Mesothelial cell of epicardium (in vitro differentiated cells): ENCODE measurements around the gene PANK1. TPM values are rescaled to one million over a fixed set of nuclear protein-coding genes. Genes with fewer than 3 reads are reported as not detected.

Experiments
- DNase-seq, 2 experiments: peaks; one replicate each; pipeline ENCODE4 v3.0.0; 2021; ENCODE audit warnings: low spot score in 2 of 2; ENCODE audit not compliant: unreplicated experiment in 2 of 2
- H3K27ac Mint-ChIP-seq: 2 replicates; pipeline ENCODE4 v1.8.0; 2021; ENCODE audit warnings: mixed read lengths
- H3K27me3 Mint-ChIP-seq: 2 replicates; pipeline ENCODE4 v1.8.0; 2021; ENCODE audit warnings: low read depth, mixed read lengths
- H3K36me3 Mint-ChIP-seq: 2 replicates; pipeline ENCODE4 v1.8.0; 2021; ENCODE audit warnings: mixed read lengths
- H3K4me1 Mint-ChIP-seq: 2 replicates; pipeline ENCODE4 v1.8.0; 2021; ENCODE audit warnings: mixed read lengths
- H3K4me3 Mint-ChIP-seq: 2 replicates; pipeline ENCODE4 v1.8.0; 2021; ENCODE audit warnings: mild to moderate bottlenecking, moderate library complexity, mixed read lengths
- H3K9me3 Mint-ChIP-seq: 2 replicates; pipeline ENCODE4 v1.8.0; 2021; ENCODE audit warnings: mixed read lengths
- total RNA-seq: library from RNA; stranded (reverse); gene quantifications from 3 replicates; pipeline ENCODE4 v1.2.1, GENCODE V29; 2021
- TF ChIP-seq, protein P1 (sequence below): fragments of 200-600 bp; sonication (generic); IDR thresholded peaks from one replicate; pipeline ENCODE4 v1.5.0; 2021; ENCODE audit warnings: antibody characterized with exemption; ENCODE audit not compliant: unreplicated experiment

PANK1 gene
- total RNA-seq, 1 donor from 2014 or later: 27.2 TPM

DNA sequence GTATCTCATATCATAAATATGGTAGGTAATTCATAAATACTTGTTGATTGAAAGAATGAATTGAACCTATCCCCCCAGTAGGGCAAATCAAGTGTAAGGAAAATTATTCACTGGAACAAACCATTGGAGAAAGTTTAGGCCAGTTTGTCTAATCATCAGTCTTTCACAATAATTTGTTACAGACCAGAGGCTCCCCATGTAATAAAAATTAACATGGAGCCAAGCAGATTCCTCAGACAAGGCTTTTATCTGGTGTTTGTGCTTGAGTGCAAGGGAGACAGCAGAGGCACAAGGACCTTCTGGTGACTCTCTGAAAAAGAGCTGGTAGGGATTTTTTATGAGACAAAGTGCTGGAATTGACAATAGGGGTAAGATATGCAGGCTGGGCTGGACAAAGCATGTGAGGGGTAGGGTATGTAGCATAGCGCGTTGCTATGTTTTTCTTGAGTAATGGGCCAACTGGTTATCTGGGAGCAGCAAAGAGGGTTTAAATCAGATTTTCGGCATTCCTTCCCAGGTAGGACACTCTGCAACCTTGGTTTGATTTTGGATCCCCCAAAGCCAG, 7.8 kb upstream of the PANK1 start:
- Mint-ChIP-seq H3K9me3 (peaks cover 29% of the 10 kb centered on the region), H3K4me3 (no peak overlapping the region), H3K27ac (no peak overlapping the region), H3K36me3 (peaks cover 4% of the 10 kb centered on the region), H3K4me1 (peaks cover 12% of the 10 kb centered on the region), H3K27me3 (no peaks in the 10 kb centered on the region)
- TF ChIP-seq, protein P1, sequence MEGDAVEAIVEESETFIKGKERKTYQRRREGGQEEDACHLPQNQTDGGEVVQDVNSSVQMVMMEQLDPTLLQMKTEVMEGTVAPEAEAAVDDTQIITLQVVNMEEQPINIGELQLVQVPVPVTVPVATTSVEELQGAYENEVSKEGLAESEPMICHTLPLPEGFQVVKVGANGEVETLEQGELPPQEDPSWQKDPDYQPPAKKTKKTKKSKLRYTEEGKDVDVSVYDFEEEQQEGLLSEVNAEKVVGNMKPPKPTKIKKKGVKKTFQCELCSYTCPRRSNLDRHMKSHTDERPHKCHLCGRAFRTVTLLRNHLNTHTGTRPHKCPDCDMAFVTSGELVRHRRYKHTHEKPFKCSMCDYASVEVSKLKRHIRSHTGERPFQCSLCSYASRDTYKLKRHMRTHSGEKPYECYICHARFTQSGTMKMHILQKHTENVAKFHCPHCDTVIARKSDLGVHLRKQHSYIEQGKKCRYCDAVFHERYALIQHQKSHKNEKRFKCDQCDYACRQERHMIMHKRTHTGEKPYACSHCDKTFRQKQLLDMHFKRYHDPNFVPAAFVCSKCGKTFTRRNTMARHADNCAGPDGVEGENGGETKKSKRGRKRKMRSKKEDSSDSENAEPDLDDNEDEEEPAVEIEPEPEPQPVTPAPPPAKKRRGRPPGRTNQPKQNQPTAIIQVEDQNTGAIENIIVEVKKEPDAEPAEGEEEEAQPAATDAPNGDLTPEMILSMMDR: no peak
- no peak for DNase-seq

DNA sequence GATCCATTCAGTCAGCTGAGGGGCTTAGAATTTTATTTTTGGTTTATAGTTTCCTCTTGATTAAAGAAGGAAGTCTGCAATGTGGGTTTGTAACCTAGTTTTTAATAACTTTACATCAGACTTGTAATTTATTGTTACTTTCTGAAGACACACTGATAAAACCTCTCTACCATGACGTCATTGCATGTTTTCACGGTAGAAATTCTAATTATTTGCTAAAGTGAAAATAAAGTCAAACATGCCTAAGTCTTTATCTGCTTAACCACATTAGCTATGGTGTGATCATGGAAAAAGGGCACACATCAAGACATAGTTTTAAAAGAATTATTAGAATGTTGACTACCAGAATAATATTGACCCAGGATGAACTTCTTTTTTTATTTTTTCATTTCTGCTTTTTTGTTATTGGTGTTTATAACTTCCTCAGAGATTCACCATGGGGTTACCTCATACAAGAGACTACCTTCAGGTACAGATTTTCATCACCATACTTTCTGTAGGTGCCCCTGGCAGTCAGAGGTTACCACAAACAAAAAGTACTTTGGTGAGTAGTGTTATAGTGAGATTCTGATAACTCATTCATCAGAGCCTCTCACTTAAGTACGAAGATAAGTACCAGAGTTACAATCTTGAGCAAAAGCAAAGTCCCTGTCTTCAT, 7.0 kb upstream of the PANK1 start:
- H3K4me3 Mint-ChIP-seq: no peak overlapping the region
- H3K9me3 Mint-ChIP-seq: peaks cover 27% of the 10 kb centered on the region
- peaks cover 4% of the 10 kb centered on the region for H3K36me3 Mint-ChIP-seq
- DNase-seq: no peak
- peak overlapping the region; percentile 36 for H3K27ac Mint-ChIP-seq
- H3K4me1 Mint-ChIP-seq: peaks cover 18% of the 10 kb centered on the region
- H3K27me3 Mint-ChIP-seq: no peaks in the 10 kb centered on the region
- TF ChIP-seq, protein P1: no peak

DNA sequence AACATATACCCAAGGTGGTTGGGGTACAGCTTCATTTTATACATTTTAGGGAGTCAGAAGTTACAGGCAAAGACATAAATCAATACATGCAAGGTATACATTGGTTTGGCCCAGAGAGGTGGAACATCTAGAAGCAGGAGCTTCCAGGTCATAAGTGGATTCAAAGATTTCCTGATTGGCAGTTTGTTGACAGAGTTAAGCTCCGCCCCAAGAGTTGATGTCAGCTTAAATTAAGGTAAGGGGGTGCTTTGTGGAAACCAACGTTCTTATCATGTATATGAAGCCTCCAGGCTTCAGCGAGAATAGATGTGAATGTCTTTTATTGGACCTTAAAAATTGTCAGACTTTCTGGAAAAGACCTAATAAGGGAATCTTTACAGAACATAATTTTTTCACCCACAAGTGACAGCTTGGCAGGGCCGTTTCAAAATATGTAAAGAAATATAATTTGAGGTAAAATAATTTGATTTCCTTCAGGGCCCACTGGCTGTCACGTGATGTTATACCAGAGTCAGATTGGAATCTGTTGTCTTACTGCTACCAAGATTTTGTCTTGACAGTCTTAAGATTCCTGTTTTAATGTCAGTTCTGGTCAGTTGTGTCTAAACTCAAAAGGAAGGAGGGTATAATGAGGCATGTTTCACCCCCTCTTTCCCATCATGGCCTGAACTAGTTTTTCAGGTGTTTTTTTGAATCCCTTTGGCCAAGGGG, 6.3 kb upstream of the PANK1 start:
- peaks cover 24% of the 10 kb centered on the region for H3K9me3 Mint-ChIP-seq
- no peak for DNase-seq
- H3K4me3 Mint-ChIP-seq: no peak overlapping the region
- peaks cover 4% of the 10 kb centered on the region for H3K36me3 Mint-ChIP-seq
- H3K27ac Mint-ChIP-seq: peak overlapping the region; percentile 36
- H3K4me1 Mint-ChIP-seq: peaks cover 23% of the 10 kb centered on the region
- H3K27me3 Mint-ChIP-seq: no peaks in the 10 kb centered on the region
- TF ChIP-seq, protein P1: no peak

DNA sequence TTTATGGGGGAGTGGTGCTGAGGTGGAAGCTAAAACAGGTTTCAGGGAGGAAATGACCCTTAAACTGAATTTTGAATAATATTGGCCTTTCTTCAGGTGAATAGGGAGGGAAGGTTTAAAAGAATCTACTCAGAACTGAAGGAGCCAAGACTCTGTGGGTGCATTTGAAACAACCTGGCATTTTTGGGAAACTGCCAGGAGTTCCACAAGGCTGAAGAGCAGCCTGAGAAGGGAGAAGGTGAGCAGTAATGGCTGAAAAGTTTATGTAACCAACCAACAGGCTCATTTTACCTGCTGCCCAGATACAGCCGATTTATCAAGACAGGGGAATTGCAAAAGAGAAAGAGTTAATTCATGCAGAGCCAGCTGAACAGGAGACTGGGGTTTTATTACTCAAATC, 4.0 kb upstream of the PANK1 start:
- Mint-ChIP-seq H3K9me3 (peaks cover 12% of the 10 kb centered on the region), H3K27me3 (no peaks in the 10 kb centered on the region), H3K4me3 (no peak overlapping the region), H3K4me1 (peaks cover 36% of the 10 kb centered on the region), H3K27ac (no peak overlapping the region), H3K36me3 (no peaks in the 10 kb centered on the region)
- DNase-seq: no peak
- TF ChIP-seq, protein P1: no peak

DNA sequence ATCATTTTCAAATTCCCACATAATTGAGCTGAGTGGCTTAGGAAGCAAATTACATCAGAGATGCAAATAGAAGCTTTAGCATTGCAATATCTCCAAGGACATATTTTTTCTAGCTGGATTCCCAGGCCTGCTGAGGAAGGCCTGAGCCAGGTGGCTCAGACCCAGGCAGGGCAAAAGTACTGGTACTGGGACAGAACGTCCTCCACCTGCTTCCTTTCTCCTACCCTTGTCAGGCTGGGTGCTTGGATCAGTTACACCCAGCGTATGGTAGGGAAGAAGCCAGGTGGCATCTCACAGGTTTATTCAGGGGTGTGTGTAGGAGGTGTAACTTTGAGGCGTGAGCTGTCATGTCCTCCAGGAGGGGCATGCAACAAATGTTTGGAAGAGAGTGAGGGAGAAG, 3.0 kb upstream of the PANK1 start:
- TF ChIP-seq, protein P1: no peak
- Mint-ChIP-seq H3K4me3 (no peak overlapping the region), H3K9me3 (peaks cover 12% of the 10 kb centered on the region), H3K36me3 (no peaks in the 10 kb centered on the region), H3K27me3 (no peaks in the 10 kb centered on the region), H3K27ac (no peak overlapping the region), H3K4me1 (peaks cover 35% of the 10 kb centered on the region)
- DNase-seq: no peak
